Measurements from ENCODE around the gene MARCHF9. TPM values are rescaled to one million over a fixed set of nuclear protein-coding genes. Genes with fewer than 3 reads are reported as not detected.

MARCHF9 gene
- total RNA-seq, 4 donors from 2014 or later, result 4.2 to 10.5 (median 5.2) TPM

GRCh38 chr12:57793920-57794319 is 39.0 kb downstream of the MARCHF9 start:
- TF ChIP-seq CTCF (IDR thresholded peaks at IDR 0.05; ENCODE audit: low read depth), result no peak

DNA sequence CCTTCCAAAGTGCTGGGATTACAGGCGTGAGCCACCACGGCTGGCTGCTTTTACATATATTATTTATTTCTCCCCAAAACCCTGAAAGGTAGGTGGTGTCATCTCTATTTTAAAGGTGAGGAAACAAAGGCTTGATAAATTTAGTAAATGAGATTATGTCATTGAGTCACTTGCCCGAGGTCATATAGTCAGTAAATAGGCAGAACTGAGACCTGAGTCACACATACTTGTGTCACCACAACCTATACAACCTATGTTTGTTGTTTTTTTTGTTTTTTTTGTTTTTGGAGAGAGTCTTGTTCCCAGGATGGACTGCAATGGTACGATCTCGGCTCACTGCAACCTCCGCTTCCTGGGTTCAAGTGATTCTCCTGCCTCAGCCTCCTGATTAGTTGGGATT is 40.5 kb downstream of the MARCHF9 start:
- TF ChIP-seq CTCF (IDR thresholded peaks at IDR 0.05; ENCODE audit: low read depth), result no peak

DNA sequence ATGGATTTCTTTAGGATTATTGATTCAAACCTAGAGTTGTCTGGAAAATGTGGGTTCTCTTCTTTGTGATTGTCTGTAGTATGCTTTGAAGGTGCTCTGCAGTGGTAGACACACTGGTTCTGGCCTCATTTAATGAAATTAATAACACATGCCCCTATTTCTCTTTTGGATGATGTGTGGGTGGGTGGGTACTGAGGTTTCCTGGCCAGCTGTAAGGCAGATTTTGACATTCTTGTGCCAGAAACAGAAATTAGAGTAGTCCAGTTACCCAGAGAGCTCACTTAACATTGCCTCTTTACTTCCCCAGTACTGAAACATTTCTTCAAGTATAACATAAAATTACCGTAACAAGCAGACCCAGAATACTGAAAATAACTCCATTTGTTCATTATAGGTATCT is 42.1 kb downstream of the MARCHF9 start:
- TF ChIP-seq CTCF (IDR thresholded peaks at IDR 0.05; ENCODE audit: low read depth), result no peak

DNA sequence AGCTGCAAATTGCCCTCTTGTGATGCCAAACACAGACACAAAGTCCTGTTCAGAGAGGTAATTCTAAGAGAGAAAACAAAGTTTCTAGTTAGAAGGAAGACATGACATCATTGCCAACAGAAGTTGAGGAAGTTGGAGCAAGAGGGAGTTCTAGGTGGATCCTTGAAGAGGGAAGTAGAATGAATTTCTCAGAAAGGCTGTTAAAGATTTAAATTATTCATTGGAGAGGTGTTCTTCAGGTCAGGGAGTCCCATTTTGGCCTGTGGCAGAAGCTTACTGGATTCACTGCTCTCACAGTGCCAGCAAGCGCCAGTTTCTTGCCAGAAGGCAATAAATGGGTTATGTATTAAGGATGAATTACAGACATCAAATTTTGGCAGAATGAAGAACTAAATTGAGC is 43.0 kb downstream of the MARCHF9 start:
- TF ChIP-seq CTCF (IDR thresholded peaks at IDR 0.05; ENCODE audit: low read depth), result no peak

DNA sequence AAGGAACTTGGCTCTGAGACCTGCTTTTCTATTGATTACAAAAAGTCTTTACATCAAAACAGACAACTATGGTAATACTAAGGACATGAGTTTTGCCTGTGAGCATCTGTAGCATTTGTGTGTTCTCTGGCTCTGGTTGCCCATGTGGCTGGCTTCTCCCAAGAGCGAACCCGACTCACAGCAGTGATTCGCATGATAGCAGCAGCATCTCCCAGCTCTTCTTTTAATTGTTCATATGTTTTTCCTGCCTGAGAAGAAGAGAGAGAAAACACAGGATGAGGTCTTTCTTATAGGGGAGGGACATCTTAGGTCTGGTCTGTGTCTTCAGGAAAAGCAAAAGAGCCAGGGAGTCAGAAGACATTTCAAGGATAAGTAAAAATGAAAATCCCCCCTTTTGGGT is 46.1 kb downstream of the MARCHF9 start:
- TF ChIP-seq CTCF (IDR thresholded peaks at IDR 0.05; ENCODE audit: low read depth), result no peak

DNA sequence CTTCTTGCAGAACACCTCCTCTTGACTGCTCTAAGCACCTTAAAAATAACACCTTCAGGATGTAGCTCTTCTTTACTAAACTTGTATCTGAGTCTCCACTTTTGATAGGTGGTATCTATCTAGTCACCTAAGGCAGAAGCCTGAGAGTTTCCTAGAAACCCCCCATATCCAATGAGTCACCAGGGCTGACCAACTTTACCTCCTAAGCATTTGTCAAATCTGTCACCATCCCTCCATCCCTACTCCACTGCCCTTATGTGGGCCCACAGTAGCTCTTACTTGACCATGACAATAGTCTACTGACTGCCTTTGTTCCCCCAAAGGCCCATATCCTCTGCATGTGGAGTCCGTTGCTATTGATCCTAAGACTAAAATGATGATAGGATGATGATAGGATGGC is 47.7 kb downstream of the MARCHF9 start:
- TF ChIP-seq CTCF (IDR thresholded peaks at IDR 0.05; ENCODE audit: low read depth), result no peak

GRCh38 chr12:57803319-57803893 is 48.5 kb downstream of the MARCHF9 start:
- no peak for TF ChIP-seq CTCF (IDR thresholded peaks at IDR 0.05; ENCODE audit: low read depth)

Data from subcutaneous adipose tissue (tissue), 4 donors.